PC-9 (cell line): Measurements from ENCODE around the gene SLC66A2. TPM values are rescaled to one million over a fixed set of nuclear protein-coding genes. Genes with fewer than 3 reads are reported as not detected.

Source experiments
- BruUV-seq: library from RNA; stranded (reverse); fragments of 400-500 nt; replicated peaks from 2 replicates; lab custom pipeline; 2021; lab: Mats Ljungman, UMichigan
- CTCF ChIA-PET: fragments of 300-600 bp; sonication (Branson Sonifier 250); formaldehyde crosslinking; loops from one replicate; lab custom pipeline; 2022; ENCODE audit warnings: antibody characterized with exemption; lab: Charles Lee
- POLR2A ChIA-PET: fragments of 300-600 bp; sonication (Branson Sonifier 250); formaldehyde crosslinking; loops from one replicate; lab custom pipeline; 2022; ENCODE audit warnings: antibody characterized with exemption; ENCODE audit not compliant: unreplicated experiment; lab: Charles Lee
- DNase-seq, 2 experiments: peaks; one replicate each; pipeline versions ENCODE4 v3.0.0 to v3.0.0-alpha.2; 2015 to 2022; ENCODE audit warnings: mixed read lengths in 1 of 2
- H2AFZ ChIP-seq: fragments of 200-600 bp; sonication (generic); 2 replicates; pipeline ENCODE4 v1.8.1; 2017; ENCODE audit warnings: antibody characterized with exemption
- H3F3A ChIP-seq: fragments of 200-600 bp; sonication (generic); 2 replicates; pipeline ENCODE4 v1.8.1; 2017; ENCODE audit warnings: antibody characterized with exemption, mild to moderate bottlenecking, low read depth; ENCODE audit not compliant: insufficient read depth
- H3K27ac ChIP-seq: fragments of 200-600 bp; sonication (generic); 2 replicates; pipeline ENCODE4 v1.6.1; 2016; ENCODE audit warnings: mixed run types
- H3K27me3 ChIP-seq: fragments of 200-600 bp; sonication (generic); 2 replicates; pipeline ENCODE4 v1.6.1; 2016; ENCODE audit warnings: low read depth, mixed run types; ENCODE audit not compliant: insufficient read depth
- H3K36me3 ChIP-seq: fragments of 200-600 bp; sonication (generic); 2 replicates; pipeline ENCODE4 v1.6.1; 2016; ENCODE audit warnings: low read depth, mixed run types
- H3K4me1 ChIP-seq: fragments of 200-600 bp; sonication (generic); replicated peaks from 2 replicates; pipeline ENCODE4 v1.6.1; 2016; ENCODE audit warnings: mixed run types; ENCODE audit not compliant: insufficient read depth
- H3K4me2 ChIP-seq: fragments of 200-600 bp; sonication (generic); 2 replicates; pipeline ENCODE4 v1.6.1; 2017; ENCODE audit warnings: mixed run types
- H3K4me3 ChIP-seq: fragments of 200-600 bp; sonication (generic); 2 replicates; pipeline ENCODE4 v1.6.1; 2016; ENCODE audit warnings: mixed run types
- H3K79me2 ChIP-seq: fragments of 200-600 bp; sonication (generic); 2 replicates; pipeline ENCODE4 v1.6.1; 2017; ENCODE audit warnings: low read depth, mixed run types
- H3K9me2 ChIP-seq: fragments of 200-600 bp; sonication (generic); 2 replicates; pipeline ENCODE4 v1.8.1; 2017; ENCODE audit warnings: mild to moderate bottlenecking; ENCODE audit not compliant: insufficient read depth
- H3K9me3 ChIP-seq: fragments of 200-600 bp; sonication (generic); 2 replicates; pipeline ENCODE4 v1.8.1; 2016; ENCODE audit warnings: low read depth; ENCODE audit not compliant: insufficient read depth
- H4K20me1 ChIP-seq: fragments of 200-600 bp; sonication (generic); 2 replicates; pipeline ENCODE4 v1.8.1; 2017; ENCODE audit not compliant: insufficient read depth
- EZH2 ChIP-seq: fragments of 200-600 bp; sonication (generic); IDR thresholded peaks from 2 replicates; pipeline ENCODE4 v1.8.0; 2017; ENCODE audit warnings: antibody characterized with exemption, low read depth
- intact Hi-C: fragments of 100-400 bp; cut with micrococcal nuclease; formaldehyde crosslinking; loops from one replicate; pipeline ENCODE4 v1.10.0; 2022; ENCODE audit not compliant: unreplicated experiment
- total RNA-seq: library from RNA; stranded (reverse); gene quantifications from 2 replicates; pipeline ENCODE4 v1.2.3, GENCODE V29; 2021
- TF ChIP-seq, protein P1 (sequence below): fragments of 200-600 bp; sonication (generic); conservative IDR thresholded peaks from 2 replicates; pipeline ENCODE4 v1.6.1; 2017; ENCODE audit warnings: mixed run types, antibody characterized with exemption, mild to moderate bottlenecking, moderate library complexity

Gene SLC66A2
- total RNA-seq, 1 experiment from 2014 or later, result 24.3 TPM

DNA sequence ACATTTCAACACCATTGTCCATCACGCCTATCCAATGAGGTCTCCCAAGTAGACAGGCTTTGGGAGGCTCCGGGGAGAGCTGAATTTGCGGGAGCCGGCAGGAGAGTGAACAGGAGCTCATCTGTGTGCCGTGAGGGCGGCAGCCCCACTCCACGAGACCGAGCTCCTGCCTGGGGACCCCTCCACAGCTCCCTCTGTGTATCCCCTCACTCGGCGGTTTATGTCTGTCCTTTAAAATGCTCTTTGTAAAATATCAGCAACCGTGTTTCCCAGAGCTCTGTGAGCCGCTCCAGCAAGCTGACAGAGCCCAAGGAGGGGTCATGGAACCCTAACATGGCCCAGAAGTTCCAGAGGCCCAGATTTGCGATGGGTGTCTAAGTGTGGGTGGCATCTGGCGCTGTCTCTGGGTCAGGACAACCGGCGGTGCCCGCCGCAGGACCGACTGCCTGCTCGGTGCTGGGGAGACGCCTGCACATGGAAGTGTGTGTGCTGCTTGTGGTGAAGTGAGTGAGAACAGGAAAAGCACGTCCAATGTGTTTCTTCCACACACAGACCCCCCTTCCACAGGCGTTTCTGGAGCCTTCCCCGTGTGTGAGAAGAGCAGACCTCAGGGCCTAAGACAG lies 34.8 kb downstream of the SLC66A2 start:
- Histone ChIP-seq H3K9me3 (no peaks in the 10 kb centered on the region), H3K9me2 (no peaks in the 10 kb centered on the region), H3K36me3 (no peaks in the 10 kb centered on the region), H3K79me2 (no peaks in the 10 kb centered on the region), H3K27me3 (no peaks in the 10 kb centered on the region), H3F3A (no peaks in the 10 kb centered on the region), H4K20me1 (no peaks in the 10 kb centered on the region), H3K27ac (no peak overlapping the region), H3K4me1 (no peaks in the 10 kb centered on the region), H3K4me3 (no peak overlapping the region), H3K4me2 (no peak overlapping the region), H2AFZ (no peak overlapping the region)
- TF ChIP-seq, protein P1, sequence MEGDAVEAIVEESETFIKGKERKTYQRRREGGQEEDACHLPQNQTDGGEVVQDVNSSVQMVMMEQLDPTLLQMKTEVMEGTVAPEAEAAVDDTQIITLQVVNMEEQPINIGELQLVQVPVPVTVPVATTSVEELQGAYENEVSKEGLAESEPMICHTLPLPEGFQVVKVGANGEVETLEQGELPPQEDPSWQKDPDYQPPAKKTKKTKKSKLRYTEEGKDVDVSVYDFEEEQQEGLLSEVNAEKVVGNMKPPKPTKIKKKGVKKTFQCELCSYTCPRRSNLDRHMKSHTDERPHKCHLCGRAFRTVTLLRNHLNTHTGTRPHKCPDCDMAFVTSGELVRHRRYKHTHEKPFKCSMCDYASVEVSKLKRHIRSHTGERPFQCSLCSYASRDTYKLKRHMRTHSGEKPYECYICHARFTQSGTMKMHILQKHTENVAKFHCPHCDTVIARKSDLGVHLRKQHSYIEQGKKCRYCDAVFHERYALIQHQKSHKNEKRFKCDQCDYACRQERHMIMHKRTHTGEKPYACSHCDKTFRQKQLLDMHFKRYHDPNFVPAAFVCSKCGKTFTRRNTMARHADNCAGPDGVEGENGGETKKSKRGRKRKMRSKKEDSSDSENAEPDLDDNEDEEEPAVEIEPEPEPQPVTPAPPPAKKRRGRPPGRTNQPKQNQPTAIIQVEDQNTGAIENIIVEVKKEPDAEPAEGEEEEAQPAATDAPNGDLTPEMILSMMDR, result no peak
- no peak for TF ChIP-seq EZH2
- intact Hi-C loops, result no loop called here
- DNase-seq, result no peak
- BruUV-seq, result no TSS peak
- ChIA-PET POLR2A (no interaction called here), CTCF (no interaction called here)

DNA sequence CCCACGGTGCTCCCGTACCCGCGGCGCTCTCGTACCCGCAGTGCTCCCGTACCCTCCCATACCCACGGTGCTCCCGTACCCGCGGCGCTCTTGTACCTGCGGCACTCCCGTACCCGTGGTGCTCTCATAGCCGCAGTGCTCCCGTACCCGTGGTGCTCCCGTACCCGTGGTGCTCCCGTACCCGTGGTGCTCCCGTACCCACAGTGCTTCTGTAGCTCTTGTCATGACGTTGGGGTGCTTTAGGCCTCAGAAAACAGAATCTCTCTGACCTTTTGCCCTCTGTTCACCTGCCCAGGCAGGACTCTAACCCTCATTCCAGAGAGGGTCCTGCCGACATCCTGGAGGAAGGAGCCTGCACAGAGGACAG lies 35.3 kb downstream of the SLC66A2 start:
- Histone ChIP-seq H3K9me3 (no peaks in the 10 kb centered on the region), H3K4me1 (no peaks in the 10 kb centered on the region), H3K79me2 (no peaks in the 10 kb centered on the region), H3K4me3 (no peak overlapping the region), H3F3A (no peaks in the 10 kb centered on the region), H3K4me2 (no peak overlapping the region), H3K9me2 (no peaks in the 10 kb centered on the region), H3K36me3 (no peaks in the 10 kb centered on the region), H3K27ac (no peak overlapping the region), H3K27me3 (no peaks in the 10 kb centered on the region), H2AFZ (no peak overlapping the region), H4K20me1 (no peaks in the 10 kb centered on the region)
- no TSS peak for BruUV-seq
- POLR2A ChIA-PET, result no interaction called here
- intact Hi-C loops, result no loop called here
- DNase-seq, result no peak
- TF ChIP-seq, protein P1, result no peak
- TF ChIP-seq EZH2, result no peak
- CTCF ChIA-PET, result no interaction called here

DNA sequence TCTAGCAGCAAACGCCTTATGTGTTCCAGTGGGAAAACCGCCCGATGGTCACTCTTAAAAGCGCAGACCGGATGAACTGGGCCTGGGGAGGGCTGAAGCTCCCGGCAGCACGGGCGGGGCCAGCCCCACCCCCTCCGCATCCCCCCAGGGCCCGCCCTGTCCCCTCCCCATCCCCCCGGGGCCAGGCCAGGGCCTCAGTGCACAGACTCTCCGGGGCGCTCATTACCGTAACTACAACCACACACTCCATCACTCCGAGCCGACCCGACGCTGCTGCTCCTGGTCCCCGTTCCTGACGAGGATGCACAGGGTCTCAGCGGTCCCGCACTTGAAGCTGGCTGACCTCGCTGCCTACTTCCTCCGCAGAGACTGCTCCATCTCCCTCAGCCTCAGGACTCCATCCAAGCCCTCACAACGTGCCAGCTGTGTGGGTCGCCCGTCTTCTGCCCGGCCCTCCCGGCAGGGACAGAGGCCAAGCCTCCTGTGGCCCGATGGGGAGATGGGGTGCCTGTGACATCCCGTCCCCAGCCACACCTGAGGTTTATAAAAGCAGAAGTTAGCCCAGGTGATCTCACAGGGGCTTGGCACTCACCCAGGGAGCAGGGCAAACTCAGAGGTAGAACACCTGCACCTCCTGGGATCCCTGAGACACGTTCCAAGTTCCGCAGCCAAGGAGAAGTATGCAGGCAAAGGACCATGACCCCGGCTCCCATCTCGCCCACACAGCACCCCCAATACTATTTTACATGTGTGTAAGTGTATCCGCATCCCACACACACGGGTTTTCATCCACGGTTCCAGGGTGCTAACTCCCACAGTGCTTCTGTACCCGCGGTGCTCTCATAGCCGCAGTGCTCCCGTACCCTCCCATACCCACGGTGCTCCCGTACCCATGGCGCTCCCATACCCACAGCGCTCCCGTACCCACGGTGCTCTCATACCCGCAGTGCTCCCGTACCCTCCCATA lies 36.0 kb downstream of the SLC66A2 start:
- no peak for DNase-seq
- H3K27me3 ChIP-seq, result no peaks in the 10 kb centered on the region
- H4K20me1 ChIP-seq, result no peaks in the 10 kb centered on the region
- no peaks in the 10 kb centered on the region for H3K79me2 ChIP-seq
- TF ChIP-seq, protein P1, result no peak
- TF ChIP-seq EZH2, result no peak
- intact Hi-C loops, result no loop called here
- ChIA-PET POLR2A (no interaction called here), CTCF (no interaction called here)
- BruUV-seq, result no TSS peak
- no peak overlapping the region for H3K4me3 ChIP-seq
- no peaks in the 10 kb centered on the region for H3F3A ChIP-seq
- no peaks in the 10 kb centered on the region for H3K9me2 ChIP-seq
- H2AFZ ChIP-seq, result no peak overlapping the region
- H3K36me3 ChIP-seq, result no peaks in the 10 kb centered on the region
- no peak overlapping the region for H3K4me2 ChIP-seq
- H3K9me3 ChIP-seq, result no peaks in the 10 kb centered on the region
- no peaks in the 10 kb centered on the region for H3K4me1 ChIP-seq
- H3K27ac ChIP-seq, result no peak overlapping the region
